Measurements from ENCODE around the gene GAP43.

The GAP43 gene

GRCh38 chr3:115602194-115602593 lies 21.1 kb upstream of the GAP43 start:
- DNase-seq, result no peak

GRCh38 chr3:115611630-115612029 lies 11.7 kb upstream of the GAP43 start:
- no peak overlapping the region for H3K4me3 ChIP-seq (ENCODE audit: low read depth, low read length)
- no peaks in the 10 kb centered on the region for H3K27me3 ChIP-seq (ENCODE audit: insufficient read depth, low read depth, severe bottlenecking)
- H3K27ac ChIP-seq, result no peak overlapping the region
- no peaks in the 10 kb centered on the region for H3K9me3 ChIP-seq (ENCODE audit: severe bottlenecking)
- DNase-seq, result no peak
- no peak for TF ChIP-seq CTCF (IDR thresholded peaks at IDR 0.05; ENCODE audit: low read depth, low read length)
- H3K36me3 ChIP-seq, result no peaks in the 10 kb centered on the region

More at GRCh38 chr3:115602194-115602593, 21.1 kb upstream of the GAP43 start:
- Histone ChIP-seq H3K9me3 (ENCODE audit: severe bottlenecking) (no peaks in the 10 kb centered on the region), H3K27me3 (ENCODE audit: insufficient read depth, low read depth, severe bottlenecking) (no peaks in the 10 kb centered on the region), H3K27ac (no peak overlapping the region), H3K36me3 (no peaks in the 10 kb centered on the region), H3K4me3 (ENCODE audit: low read depth, low read length) (no peak overlapping the region)
- TF ChIP-seq CTCF (IDR thresholded peaks at IDR 0.05; ENCODE audit: low read depth, low read length), result no peak

- Histone ChIP-seq H3K27ac (no peak overlapping the region), H3K27me3 (ENCODE audit: insufficient read depth, low read depth, severe bottlenecking) (no peaks in the 10 kb centered on the region), H3K36me3 (no peaks in the 10 kb centered on the region), H3K9me3 (ENCODE audit: severe bottlenecking) (no peaks in the 10 kb centered on the region), H3K4me3 (ENCODE audit: low read depth, low read length) (no peak overlapping the region)
- no peak for DNase-seq
- TF ChIP-seq CTCF (IDR thresholded peaks at IDR 0.05; ENCODE audit: low read depth, low read length), result no peak
These were observed 8.1 kb upstream of the GAP43 start for GRCh38 chr3:115615001-115615814.

GRCh38 chr3:115616461-115616860 lies 6.8 kb upstream of the GAP43 start:
- no peak for TF ChIP-seq CTCF (IDR thresholded peaks at IDR 0.05; ENCODE audit: low read depth, low read length)
- H3K27me3 ChIP-seq (ENCODE audit: insufficient read depth, low read depth, severe bottlenecking), result no peaks in the 10 kb centered on the region
- H3K9me3 ChIP-seq (ENCODE audit: severe bottlenecking), result no peaks in the 10 kb centered on the region
- no peaks in the 10 kb centered on the region for H3K36me3 ChIP-seq
- H3K27ac ChIP-seq, result no peak overlapping the region
- no peak for DNase-seq
- no peak overlapping the region for H3K4me3 ChIP-seq (ENCODE audit: low read depth, low read length)

GRCh38 chr3:115617591-115617990 lies 5.7 kb upstream of the GAP43 start:
- Histone ChIP-seq H3K36me3 (no peaks in the 10 kb centered on the region), H3K4me3 (ENCODE audit: low read depth, low read length) (no peak overlapping the region), H3K27ac (no peak overlapping the region), H3K27me3 (ENCODE audit: insufficient read depth, low read depth, severe bottlenecking) (no peaks in the 10 kb centered on the region), H3K9me3 (ENCODE audit: severe bottlenecking) (no peaks in the 10 kb centered on the region)
- no peak for TF ChIP-seq CTCF (IDR thresholded peaks at IDR 0.05; ENCODE audit: low read depth, low read length)
- DNase-seq, result no peak

Data from WERI-Rb-1 (cell line).